GM21515 (cell line): Measurements from ENCODE around the gene SERINC5.

Experiments used
- ATAC-seq: cut with Tn5 transposase; IDR thresholded peaks from one replicate; pipeline ENCODE4 v1.9.1; 2021; ENCODE audit not compliant: unreplicated experiment

SERINC5 gene

GRCh38 chr5:80255431-80255810 lies 427 bp downstream of the SERINC5 start:
- peak; percentile 31 for ATAC-seq

- peak; percentile 1 for ATAC-seq
Measured at GRCh38 chr5:80254767-80255430, 949 bp downstream of the SERINC5 start.

- ATAC-seq: no peak
Measured at GRCh38 chr5:80251636-80252035, 4.2 kb downstream of the SERINC5 start.

GRCh38 chr5:80250801-80251200 lies 5.0 kb downstream of the SERINC5 start:
- no peak for ATAC-seq

GRCh38 chr5:80249901-80250300 lies 5.9 kb downstream of the SERINC5 start:
- no peak for ATAC-seq

- no peak for ATAC-seq
Measured at GRCh38 chr5:80248378-80248777, 7.5 kb downstream of the SERINC5 start.

GRCh38 chr5:80246995-80247729 lies 8.7 kb downstream of the SERINC5 start:
- ATAC-seq: no peak

GRCh38 chr5:80246001-80246758 lies 9.7 kb downstream of the SERINC5 start:
- ATAC-seq: no peak

GRCh38 chr5:80243567-80243966 lies 12.3 kb downstream of the SERINC5 start:
- ATAC-seq: no peak

- no peak for ATAC-seq
Measured at GRCh38 chr5:80242849-80243248, 13.0 kb downstream of the SERINC5 start.

GRCh38 chr5:80240368-80240986 lies 15.4 kb downstream of the SERINC5 start:
- ATAC-seq: no peak

- no peak for ATAC-seq
Measured at GRCh38 chr5:80239680-80240367, 16.0 kb downstream of the SERINC5 start.

- no peak for ATAC-seq
Measured at GRCh38 chr5:80238778-80239679, 16.8 kb downstream of the SERINC5 start.

- no peak for ATAC-seq
Measured at GRCh38 chr5:80238097-80238496, 17.8 kb downstream of the SERINC5 start.

- no peak for ATAC-seq
Measured at GRCh38 chr5:80237243-80237642, 18.6 kb downstream of the SERINC5 start.

- no peak for ATAC-seq
Measured at GRCh38 chr5:80234116-80234948, 21.5 kb downstream of the SERINC5 start.

GRCh38 chr5:80231693-80232092 lies 24.2 kb downstream of the SERINC5 start:
- ATAC-seq: no peak

- no peak for ATAC-seq
Measured at GRCh38 chr5:80231243-80231642, 24.6 kb downstream of the SERINC5 start.
